H54 (cell line): ENCODE measurements around the gene COL7A1.

Experiments
- DNase-seq: peaks from one replicate; pipeline ENCODE4 v3.0.0; 2011; ENCODE audit warnings: low spot score, mixed read lengths; ENCODE audit not compliant: insufficient read length
- FAIRE-seq: peaks from 3 replicates; lab custom pipeline; 2011; peaks lifted over from hg19 to GRCh38; lab: Jason Lieb, UNC
- POLR2A ChIP-seq: IDR thresholded peaks from 2 replicates; pipeline ENCODE4 v1.6.1; 2011; ENCODE audit warnings: low read depth, mild to moderate bottlenecking, low read length

The COL7A1 gene

DNA sequence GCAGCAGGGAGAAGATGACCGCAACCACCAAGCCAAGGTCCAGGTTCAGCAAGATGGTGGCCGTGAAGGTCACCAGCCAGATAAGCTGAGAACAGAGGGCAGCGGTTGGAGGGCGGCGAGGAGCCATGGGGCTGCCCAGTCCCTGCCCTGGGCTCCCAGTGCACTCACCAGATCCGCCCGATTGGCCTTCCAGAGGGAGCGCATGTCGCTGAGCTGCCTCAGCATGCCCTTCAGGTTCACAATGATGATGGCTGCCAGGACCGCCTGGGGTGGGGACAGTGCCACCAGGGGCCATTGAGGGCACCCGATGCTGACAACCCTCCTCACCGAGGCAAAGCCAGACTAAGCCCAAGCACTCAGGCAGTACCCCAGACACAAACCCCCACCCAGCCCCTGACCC, 34.8 kb upstream of the COL7A1 start:
- FAIRE-seq = no peak
- TF ChIP-seq POLR2A = no peak

DNA sequence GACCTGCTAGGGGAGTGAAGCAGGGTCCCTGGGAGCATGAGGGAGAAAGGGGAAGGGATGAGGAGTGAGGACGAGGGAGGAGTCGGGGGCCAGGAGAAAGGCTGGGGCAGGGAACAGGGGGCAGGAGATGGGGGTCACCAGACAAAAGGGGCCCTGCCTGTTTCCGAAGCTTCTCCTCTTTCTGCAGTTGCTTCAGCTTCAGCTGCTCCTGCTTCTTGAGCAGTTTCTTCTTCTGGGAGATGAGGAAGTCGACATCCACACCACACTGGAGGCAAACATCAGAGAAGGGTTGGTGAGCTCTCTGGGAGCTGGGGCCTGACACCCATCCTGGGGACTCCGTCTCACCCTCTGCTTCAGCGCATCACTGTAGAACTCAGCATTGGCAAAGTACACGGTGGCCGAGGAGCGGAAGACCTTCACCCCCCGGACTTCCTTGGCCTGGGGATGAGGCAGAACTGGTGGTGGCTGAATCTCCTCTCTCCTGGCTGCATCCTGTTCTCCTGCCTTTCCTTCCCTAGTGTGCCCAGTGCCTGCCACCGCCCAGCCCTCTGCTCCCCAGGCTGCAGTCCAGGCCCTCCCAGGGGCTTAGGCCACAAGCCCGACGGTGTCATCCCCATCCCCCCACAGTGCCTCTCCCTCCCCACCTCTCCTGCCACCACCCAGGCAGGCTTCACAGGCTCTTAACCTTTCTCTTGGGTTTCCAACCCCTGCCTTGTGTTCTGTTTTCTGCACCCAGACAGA, 33.3 kb upstream of the COL7A1 start:
- TF ChIP-seq POLR2A = no peak
- DNase-seq = no peak
- no peak for FAIRE-seq

More for the DNA sequence above, 34.8 kb upstream of the COL7A1 start:
- DNase-seq = no peak

DNA sequence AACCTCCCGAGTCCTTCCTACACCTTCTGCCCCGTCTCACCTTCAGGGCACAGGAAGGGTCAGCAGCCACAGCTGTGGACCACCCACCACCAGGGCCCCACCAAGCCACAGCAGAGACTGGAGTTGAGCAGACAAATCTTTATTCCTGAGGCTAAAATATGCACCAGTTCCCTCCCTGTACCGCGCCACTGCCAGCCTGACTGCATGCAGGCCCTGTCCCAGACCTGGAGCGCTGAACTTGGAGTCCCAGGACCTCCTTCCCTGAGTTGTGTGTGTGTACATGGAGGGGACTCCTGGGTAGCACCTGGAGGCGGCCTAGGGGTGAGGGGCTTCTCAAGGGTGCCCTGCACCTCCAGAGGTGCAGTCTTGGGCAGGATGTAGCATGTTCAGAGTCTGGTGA, 30.5 kb upstream of the COL7A1 start:
- no peak for FAIRE-seq
- TF ChIP-seq POLR2A = no peak
- DNase-seq = no peak

GRCh38 chr3:48624767-48625166, 29.6 kb upstream of the COL7A1 start:
- DNase-seq (no peak), FAIRE-seq (no peak)
- no peak for TF ChIP-seq POLR2A

- DNase-seq (no peak), FAIRE-seq (no peak)
Observed at GRCh38 chr3:48623851-48624547, 28.9 kb upstream of the COL7A1 start.

DNA sequence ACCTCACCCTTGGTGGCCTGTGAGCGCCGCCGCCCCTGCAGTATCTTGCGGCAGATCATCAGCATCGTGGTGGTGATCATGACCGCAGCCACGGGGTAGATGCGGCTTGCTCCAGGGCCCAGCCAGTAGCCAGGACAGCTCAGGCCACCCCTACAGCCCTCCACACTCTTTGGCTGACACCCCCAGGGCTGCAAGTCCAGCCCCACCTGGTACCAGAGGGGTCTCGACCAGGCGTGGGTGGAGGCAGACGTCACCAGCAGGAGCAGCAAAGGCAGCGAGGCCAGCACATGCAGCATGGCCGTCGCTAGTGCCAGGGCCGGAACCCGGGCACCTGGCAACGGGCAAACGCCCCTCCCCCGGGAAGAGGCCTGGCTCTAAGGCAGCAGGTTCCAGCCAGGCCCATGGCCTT, 26.3 kb upstream of the COL7A1 start, which contains the start of gene TMEM89:
Gene TMEM89, minus strand, starts transcription at position 309 of the 409 bp plus-strand sequence. Its CDS starts 13 bp downstream, at position 296.
- DNase-seq (no peak), FAIRE-seq (no peak)
- TF ChIP-seq POLR2A = no peak

More at GRCh38 chr3:48623851-48624547, 28.9 kb upstream of the COL7A1 start:
- TF ChIP-seq POLR2A = no peak

GRCh38 chr3:48619541-48620524, 24.7 kb upstream of the COL7A1 start:
- DNase-seq = no peak
- no peak for TF ChIP-seq POLR2A
- FAIRE-seq = no peak

- no peak for DNase-seq
- FAIRE-seq = no peak
- TF ChIP-seq POLR2A = no peak
Observed at GRCh38 chr3:48617559-48617958, 22.4 kb upstream of the COL7A1 start.

GRCh38 chr3:48614044-48614443, 18.9 kb upstream of the COL7A1 start:
- DNase-seq = peak; percentile 47
- no peak for FAIRE-seq
- no peak for TF ChIP-seq POLR2A

GRCh38 chr3:48612309-48612708, 17.2 kb upstream of the COL7A1 start:
- no peak for DNase-seq
- TF ChIP-seq POLR2A = no peak
- no peak for FAIRE-seq

DNA sequence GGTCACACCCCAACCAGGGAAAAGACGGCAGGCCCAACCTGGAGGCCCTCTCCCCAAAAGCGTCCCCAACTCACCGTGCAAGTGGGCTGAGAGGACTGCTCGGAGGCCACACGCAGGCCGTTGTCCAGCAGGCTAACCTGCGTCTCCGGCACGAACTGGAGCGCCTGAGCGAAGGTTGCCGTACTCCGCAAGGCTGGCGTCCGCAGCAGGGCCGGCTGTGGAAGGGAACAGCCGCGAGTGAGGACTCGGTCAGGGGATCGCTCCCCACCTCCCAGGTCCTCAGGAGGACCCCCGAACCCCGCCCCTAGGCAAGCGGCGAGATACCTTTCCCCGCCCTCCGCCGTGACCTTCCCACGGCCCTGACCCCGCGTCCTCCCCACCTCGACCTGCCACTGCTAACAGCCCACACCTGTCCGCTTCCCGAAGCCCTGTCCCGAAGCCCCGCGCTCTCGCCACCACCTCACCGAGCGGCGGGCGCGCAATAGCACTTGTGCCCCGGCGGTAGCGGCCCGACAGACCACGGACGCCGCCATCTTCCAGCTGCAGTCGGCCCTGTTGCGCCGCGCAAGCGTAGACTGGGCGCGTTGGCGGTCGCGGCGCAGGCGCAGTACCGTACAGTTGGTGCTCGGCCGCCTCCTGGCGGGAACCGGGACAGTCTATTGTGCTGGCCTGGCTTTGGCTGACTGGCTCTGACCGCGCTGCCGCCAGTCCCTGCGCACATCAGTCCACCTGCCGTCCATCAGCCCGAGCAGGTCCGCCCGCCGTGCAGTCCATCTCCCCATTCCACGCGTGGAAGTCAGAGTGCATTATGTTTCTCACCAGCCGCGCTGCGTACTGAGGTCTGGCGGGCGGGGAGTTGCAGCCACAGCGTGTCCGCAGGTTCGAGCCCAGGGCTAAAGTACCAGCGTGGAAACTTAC, 14.2 kb upstream of the COL7A1 start, which contains the start of gene UQCRC1:
Gene UQCRC1, minus strand, starts transcription at position 559 of the 918 bp plus-strand sequence. Its CDS starts 26 bp downstream, at position 533.
- peak; percentile 94 for TF ChIP-seq POLR2A
- DNase-seq (peak; percentile 96), FAIRE-seq (peak; percentile 60)

DNA sequence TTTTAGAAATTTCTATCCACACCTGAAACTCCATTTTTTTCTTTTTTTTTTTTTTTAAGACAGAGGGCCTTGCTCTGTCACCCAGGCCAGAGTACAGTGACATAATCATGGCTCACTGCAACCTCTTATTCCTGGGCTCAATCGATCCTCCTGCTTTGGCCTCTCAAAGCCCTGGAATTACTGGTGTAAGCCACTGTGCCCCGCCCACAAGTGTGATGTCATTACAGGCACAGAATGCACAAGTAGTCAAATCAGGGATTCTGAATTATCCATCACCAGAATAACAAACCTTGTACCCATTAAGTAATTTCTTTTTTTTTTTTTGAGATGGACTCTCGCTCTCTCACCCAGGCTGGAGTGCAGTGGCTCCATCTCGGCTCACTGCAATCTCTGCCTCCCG, 12.4 kb upstream of the COL7A1 start:
- FAIRE-seq = no peak
- no peak for TF ChIP-seq POLR2A

More for the DNA sequence above, 12.4 kb upstream of the COL7A1 start:
- no peak for DNase-seq
